Breast epithelium (tissue), 3 donors: ENCODE data around the gene TMEM164.

Experiments used
- POLR2AphosphoS5 ChIP-seq, 3 donors: sonication (generic); formaldehyde crosslinking; IDR thresholded peaks; one replicate each; pipeline ENCODE4 v1.6.1; 2017; ENCODE audit warnings: antibody characterized with exemption in 3 of 3
- TF ChIP-seq, protein P1 (sequence below), 3 donors: fragments of 450-650 bp; IDR thresholded peaks; one replicate each; pipeline ENCODE4 v1.5.1; 2016 to 2017; ENCODE audit warnings: antibody characterized with exemption in 3 of 3, mild to moderate bottlenecking in 3 of 3, moderate library complexity in 3 of 3

DNA sequence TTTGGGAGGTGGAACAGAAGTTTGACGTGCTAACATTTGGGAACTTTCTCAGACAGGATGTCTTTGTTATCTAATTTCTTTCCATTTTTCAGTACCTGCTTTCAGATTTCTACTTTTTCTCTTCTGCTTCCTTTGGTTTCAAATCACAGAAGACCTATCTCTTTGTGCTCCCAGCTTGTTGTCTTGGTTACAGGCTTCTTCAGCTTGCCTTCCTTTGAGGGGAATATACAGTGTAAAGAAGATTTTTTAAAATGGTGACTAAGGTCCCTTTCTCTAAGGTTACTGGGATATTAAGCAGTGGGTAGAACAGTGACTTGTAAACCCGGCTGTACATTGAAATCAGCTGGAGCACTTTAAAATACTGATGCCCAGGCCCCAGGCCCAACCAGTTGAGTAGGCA lies 48.0 kb downstream of the TMEM164 start:
- TF ChIP-seq, protein P1, sequence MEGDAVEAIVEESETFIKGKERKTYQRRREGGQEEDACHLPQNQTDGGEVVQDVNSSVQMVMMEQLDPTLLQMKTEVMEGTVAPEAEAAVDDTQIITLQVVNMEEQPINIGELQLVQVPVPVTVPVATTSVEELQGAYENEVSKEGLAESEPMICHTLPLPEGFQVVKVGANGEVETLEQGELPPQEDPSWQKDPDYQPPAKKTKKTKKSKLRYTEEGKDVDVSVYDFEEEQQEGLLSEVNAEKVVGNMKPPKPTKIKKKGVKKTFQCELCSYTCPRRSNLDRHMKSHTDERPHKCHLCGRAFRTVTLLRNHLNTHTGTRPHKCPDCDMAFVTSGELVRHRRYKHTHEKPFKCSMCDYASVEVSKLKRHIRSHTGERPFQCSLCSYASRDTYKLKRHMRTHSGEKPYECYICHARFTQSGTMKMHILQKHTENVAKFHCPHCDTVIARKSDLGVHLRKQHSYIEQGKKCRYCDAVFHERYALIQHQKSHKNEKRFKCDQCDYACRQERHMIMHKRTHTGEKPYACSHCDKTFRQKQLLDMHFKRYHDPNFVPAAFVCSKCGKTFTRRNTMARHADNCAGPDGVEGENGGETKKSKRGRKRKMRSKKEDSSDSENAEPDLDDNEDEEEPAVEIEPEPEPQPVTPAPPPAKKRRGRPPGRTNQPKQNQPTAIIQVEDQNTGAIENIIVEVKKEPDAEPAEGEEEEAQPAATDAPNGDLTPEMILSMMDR (IDR thresholded peaks at IDR 0.05), result no peak
- no peak for TF ChIP-seq POLR2AphosphoS5 (IDR thresholded peaks at IDR 0.05)
